H1 (cell line): Measurements from ENCODE around the gene PURA. TPM values are rescaled to one million over a fixed set of nuclear protein-coding genes. Genes with fewer than 3 reads are reported as not detected.

Experiments
- CHD1 ChIP-seq: IDR thresholded peaks from 2 replicates; pipeline ENCODE4 v1.6.1; 2012; ENCODE audit warnings: low read depth, low read length, improper control_type of control experiment
- polyA plus RNA-seq, 7 experiments: library from polyadenylated mRNA; depleted of rRNA in 3 of 7; stranded (reverse) in 5 of 7; unstranded in 2 of 7; fragments of >200 nt in 5 of 7; fragments of 200-250 nt in 2 of 7; gene quantifications; 1 replicate in 5 of 7; 2 replicates in 1 of 7; 4 replicates in 1 of 7; pipeline versions ENCODE4 v1.2.1 to v1.2.3, GENCODE V29; 2011 to 2013; ENCODE audit warnings: missing spikeins in 2 of 7, mixed read lengths in 2 of 7
- total RNA-seq: library from RNA; stranded (reverse); fragmentation: NEBNext Ultra II Directional; extraction: Animal tissue kit (Norgen Biotek cat#: 25700); gene quantifications from 2 replicates; pipeline ENCODE4 v1.2.1, GENCODE V29; 2021

PURA gene
- total and polyA plus RNA-seq, 2 of the 8 experiments (the other 6 are each of a cell fraction or from before 2014, with no cell fraction given) = 0.98 to 2.1 TPM

DNA sequence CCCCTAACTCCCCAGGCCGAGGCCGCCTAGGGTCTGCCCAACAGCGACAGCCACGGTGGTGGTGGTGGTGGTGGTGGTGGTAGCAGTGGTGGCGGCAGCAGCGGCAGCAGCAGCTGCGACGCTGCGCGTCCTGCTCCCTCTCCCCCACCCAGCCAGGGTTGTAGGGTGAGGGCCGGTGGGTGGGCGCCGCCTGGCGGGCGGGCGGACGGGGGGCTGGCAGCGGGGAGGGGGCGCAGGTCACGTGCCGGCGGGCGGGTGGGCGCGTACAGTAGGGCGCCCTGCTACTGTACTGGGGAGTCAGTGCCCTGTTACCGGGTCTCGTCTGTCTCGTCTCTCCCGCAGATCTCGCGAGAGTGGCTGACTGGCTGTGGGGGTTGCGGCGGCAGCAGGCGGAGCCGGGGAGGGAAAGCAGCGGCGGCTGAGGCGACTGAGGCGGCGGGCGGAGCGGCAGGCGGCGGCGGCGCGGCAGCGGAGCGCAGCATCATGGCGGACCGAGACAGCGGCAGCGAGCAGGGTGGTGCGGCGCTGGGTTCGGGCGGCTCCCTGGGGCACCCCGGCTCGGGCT lies at the start of gene PURA (continued):
- no peak for TF ChIP-seq CHD1
